ENCODE measurements around the gene THAP4. TPM values are rescaled to one million over a fixed set of nuclear protein-coding genes. Genes with fewer than 3 reads are reported as not detected.
"Not testable (repeated sequence)": the region's sequence is repeated elsewhere in the genome, so short reads cannot be mapped to it uniquely, and the experiment has no call there.

THAP4 gene
- polyA plus RNA-seq, 4 donors: 57.6 to 75.1 (median 69.1) TPM

DNA sequence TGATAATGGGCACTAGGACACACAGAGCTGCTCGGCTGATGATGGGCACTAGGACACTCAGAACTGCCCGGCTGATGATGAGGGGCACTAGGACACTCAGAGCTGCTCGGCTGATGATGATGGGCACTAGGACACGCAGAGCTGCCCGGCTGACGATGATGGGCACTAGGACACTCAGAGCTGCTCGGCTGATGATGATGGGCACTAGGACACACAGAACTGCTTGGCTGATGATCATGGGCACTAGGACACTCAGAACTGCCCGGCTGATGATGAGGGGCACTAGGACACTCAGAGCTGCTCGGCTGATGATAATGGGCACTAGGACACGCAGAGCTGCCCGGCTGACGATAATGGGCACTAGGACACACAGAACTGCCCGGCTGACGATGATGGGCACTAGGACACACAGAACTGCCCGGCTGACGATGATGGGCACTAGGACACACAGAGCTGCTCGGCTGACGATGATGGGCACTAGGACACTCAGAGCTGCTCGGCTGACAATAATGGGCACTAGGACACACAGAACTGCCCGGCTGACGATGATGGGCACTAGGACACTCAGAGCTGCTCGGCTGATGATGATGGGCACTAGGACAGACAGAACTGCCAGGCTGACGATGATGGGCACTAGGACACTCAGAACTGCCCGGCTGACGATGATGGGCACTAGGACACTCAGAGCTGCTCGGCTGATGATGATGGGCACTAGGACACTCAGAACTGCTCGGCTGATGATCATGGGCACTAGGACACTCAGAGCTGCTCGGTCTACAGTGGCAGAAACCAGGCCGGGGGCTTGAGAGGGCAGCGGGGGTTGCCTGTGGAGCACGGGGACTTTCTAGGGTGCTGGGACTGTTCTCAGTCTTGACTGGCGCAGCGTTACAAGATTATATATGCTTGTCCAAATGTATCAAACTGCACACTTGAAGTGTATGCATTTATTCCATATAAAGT is 46.2 kb downstream of the THAP4 start:
- DNase-seq (ENCODE audit: low read depth in 4 of 4, low spot score in 2 of 4): not testable (repeated sequence)

GRCh38 chr2:241589863-241590262 is 47.1 kb downstream of the THAP4 start:
- not testable (repeated sequence) for DNase-seq (ENCODE audit: low read depth in 4 of 4, low spot score in 2 of 4)

DNA sequence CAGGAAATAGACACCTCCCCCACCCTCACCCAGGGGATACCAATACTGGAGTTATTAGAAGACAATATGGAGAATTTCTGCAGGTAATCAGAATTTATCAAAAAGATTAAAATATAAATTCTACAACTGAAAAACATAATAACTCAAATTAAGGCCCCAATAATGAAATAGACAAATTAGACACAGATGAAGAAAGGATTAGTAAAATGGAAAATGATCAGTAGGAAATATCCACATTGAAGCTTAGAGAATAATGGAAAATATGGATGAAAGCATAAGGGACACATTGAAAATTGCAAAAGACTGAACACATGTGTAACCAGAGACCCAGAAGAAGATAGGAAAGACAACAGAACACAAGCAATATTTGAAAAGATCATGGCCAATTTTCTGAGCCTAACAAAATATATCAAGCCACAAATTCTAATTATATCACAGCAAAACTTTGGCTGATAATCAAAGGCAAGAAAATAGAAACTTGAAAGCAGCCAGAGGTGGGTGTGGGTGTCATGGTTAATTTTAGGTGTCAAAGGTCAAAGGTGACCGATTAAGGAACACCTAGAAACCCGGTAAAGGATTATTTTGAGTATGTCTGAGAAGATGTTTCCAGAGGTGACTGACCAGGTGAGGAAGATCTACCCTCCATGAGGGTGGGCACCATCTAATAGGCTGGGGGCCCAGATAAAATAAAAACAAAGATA is 50.2 kb downstream of the THAP4 start:
- DNase-seq (ENCODE audit: low read depth in 4 of 4, low spot score in 2 of 4): no peak

- DNase-seq (ENCODE audit: low read depth in 4 of 4, low spot score in 2 of 4): no peak
Observed at GRCh38 chr2:241584436-241584835, 52.5 kb downstream of the THAP4 start.

- DNase-seq (ENCODE audit: low read depth in 4 of 4, low spot score in 2 of 4): no peak
Observed at GRCh38 chr2:241582806-241583205, 54.2 kb downstream of the THAP4 start.

DNA sequence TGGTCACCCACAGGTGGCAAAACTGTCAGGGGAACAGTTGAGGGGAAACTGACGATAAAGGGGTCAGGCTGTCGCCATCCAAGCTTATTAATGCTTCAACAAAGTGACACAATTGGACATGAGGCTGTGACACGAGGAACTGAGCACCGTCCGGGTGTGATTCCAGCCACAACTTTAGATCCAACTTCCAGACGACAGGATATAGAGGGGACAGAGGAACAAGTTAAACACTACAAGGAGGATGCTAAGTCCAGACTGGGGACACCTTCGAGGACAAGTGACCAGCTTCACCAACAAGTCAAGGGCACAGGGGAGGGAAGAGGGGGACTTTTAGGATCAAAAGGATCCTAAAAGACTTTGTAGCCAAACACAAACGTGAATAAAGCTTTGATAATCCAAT is 54.6 kb downstream of the THAP4 start:
- no peak for DNase-seq (ENCODE audit: low read depth in 4 of 4, low spot score in 2 of 4)

DNA sequence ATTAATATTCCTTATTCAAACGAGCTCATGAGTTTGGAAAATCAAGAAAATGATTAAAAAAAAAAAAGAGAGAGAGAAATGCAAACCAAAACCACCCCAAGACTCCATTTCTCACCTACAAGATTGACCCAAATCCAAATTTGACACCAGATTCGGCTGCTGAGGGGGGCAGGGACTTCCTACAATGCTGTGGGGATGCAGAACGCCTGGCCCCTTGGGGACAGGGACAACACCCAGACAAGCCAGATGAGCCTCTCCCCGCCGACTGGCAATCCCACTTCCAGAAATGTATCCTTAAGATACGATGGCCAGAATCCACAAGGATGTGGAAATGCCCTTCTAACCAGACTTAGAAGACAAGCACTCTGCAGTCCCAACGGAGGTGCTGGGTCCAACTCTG is 57.7 kb downstream of the THAP4 start:
- no peak for DNase-seq (ENCODE audit: low read depth in 4 of 4, low spot score in 2 of 4)

- no peak for DNase-seq (ENCODE audit: low read depth in 4 of 4, low spot score in 2 of 4)
Observed at GRCh38 chr2:241577413-241578122, 59.4 kb downstream of the THAP4 start.

DNA sequence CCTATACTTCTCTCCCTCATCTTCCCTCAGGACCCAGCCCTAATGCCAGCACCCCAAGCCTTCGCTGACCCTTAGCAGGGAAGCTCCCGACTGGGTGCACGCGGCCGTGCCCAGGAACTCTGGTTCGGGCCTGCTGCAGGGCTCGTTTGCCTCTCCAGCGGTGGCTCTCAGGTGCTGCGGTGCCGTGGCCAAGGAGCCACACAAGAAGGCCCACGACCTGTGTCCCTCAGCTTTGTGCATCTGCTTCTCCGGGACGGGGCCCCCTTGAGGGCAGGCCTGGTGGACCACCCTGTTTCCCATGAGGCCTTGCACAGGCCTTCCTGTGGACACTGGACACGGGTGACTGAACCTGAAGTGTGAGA is 60.7 kb downstream of the THAP4 start:
- no peak for DNase-seq (ENCODE audit: low read depth in 4 of 4, low spot score in 2 of 4)

- DNase-seq (ENCODE audit: low read depth in 4 of 4, low spot score in 2 of 4): no peak
Observed at GRCh38 chr2:241575624-241576292, 61.2 kb downstream of the THAP4 start.

DNA sequence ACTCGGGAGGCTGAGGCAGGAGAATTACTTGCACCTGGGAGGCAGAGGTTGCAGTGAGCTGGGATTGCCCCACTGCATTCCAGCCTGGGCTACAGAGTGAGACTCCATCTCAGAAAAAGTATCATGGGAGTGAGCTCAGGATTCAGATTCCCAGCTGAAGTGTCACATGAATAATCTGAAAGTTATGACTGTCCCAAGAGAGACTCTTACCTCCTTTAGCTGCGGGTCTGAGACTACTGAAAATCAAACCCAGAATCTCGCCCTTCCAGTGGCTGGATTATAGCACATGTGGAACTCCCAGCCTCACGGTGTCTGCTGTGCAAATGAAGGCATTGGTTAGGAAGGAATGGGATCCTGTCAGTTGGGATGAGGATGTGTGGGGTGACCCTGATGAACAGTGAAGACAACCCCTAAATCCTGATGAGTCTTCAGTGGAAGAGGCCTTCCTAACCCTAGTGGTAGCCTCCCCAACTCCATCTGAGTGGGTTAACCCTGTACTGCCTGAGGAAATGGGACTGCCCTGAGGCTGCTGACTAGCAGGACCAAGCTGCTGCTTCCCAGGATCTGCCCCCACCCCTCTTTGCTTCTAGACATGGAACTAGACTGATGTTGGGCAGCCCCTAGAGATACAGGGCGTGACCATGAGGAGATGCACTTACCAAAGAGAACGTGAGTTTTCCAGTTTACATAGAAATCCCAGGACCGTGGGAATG is 61.9 kb downstream of the THAP4 start:
- no peak for DNase-seq (ENCODE audit: low read depth in 4 of 4, low spot score in 2 of 4)

GRCh38 chr2:241573741-241574140 is 63.2 kb downstream of the THAP4 start:
- DNase-seq (ENCODE audit: low read depth in 4 of 4, low spot score in 2 of 4): no peak

DNA sequence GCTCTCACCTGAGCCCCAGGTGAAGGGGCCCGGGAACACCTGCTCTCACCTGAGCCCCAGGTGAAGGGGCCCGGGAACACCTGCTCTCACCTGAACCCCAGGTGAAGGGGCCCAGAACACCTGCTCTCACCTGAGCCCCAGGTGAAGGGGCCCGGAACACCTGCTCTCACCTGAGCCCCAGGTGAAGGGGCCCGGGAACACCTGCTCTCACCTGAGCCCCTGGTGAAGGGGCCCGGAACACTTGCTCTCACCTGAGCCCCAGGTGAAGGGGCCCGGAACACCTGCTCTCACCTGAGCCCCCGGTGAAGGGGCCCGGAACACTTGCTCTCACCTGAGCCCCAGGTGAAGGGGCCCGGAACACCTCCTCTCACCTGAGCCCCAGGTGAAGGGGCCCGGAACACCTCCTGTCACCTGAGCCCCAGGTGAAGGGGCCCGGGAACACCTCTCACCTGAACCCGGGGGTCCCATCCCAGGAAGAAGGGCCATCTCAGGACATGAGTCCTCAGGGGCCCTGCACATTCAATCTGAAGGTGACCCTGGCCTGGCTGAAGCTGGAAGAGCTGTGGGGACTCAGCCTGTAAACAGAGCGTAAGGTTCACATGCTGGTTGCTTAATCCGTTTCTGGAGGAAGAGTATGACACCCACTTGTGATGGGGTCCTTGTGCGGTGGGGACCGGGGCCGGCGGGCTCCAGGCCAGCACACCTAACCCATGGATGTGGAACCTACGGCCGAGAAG is 63.9 kb downstream of the THAP4 start:
- DNase-seq (ENCODE audit: low read depth in 4 of 4, low spot score in 2 of 4): not testable (repeated sequence)

GRCh38 chr2:241571821-241572620 is 64.9 kb downstream of the THAP4 start:
- no peak for DNase-seq (ENCODE audit: low read depth in 4 of 4, low spot score in 2 of 4)

DNA sequence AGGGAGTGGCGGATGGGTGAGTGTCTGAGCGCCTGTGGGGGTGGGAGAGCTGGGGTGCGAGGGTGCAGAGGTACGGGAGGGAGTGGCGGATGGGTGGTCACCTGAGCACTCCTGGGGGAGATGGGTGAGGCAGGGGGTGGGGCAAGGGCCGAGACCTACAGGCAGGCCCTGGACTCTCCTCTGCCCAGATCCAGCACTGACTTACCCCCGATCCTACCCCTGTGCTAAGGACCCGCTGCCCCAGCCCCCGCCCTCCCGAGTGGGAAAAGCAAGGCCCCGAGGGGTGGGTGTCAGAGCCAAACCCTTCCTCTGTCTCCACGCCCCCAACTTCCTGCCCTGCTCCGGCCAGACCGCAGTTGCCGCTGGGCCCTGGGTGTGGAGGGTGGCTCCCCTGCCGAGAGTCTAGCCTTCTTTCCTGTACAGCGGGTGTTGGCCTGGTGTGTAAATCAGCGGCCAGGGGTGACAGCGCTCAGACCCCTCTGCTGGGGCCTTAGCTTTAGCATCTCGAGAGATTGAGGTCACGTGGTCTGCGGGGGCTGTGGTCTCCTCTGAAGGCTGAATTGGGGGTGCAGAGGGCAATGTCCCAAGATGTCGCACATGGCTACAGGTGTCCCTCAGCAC is 65.9 kb downstream of the THAP4 start:
- no peak for DNase-seq (ENCODE audit: low read depth in 4 of 4, low spot score in 2 of 4)

GRCh38 chr2:241569831-241570281 is 67.1 kb downstream of the THAP4 start:
- DNase-seq (ENCODE audit: low read depth in 4 of 4, low spot score in 2 of 4): no peak

GRCh38 chr2:241568726-241569125 is 68.2 kb downstream of the THAP4 start:
- no peak for DNase-seq (ENCODE audit: low read depth in 4 of 4, low spot score in 2 of 4)

GRCh38 chr2:241567776-241568175 is 69.2 kb downstream of the THAP4 start:
- no peak for DNase-seq (ENCODE audit: low read depth in 4 of 4, low spot score in 2 of 4)
